Activated CD4-positive, alpha-beta memory T cell treated with anti-CD3 and anti-CD28 coated beads, Interleukin-2, amount 10 ng/mL, durations not matched to agents 7 days and 5 days (primary cell): ENCODE results near the gene CSGALNACT2. TPM values are rescaled to one million over a fixed set of nuclear protein-coding genes. Genes with fewer than 3 reads are reported as not detected.
A peak's percentile ranks its signal among the peaks of the same experiment; 100 is the strongest.

Experiments used
- CTCF ChIA-PET: fragments of 350-600 bp; sonication (Branson Sonifier 250); formaldehyde crosslinking; loops from one replicate; lab custom pipeline; 2021; ENCODE audit warnings: antibody characterized with exemption, inconsistent platforms; lab: Charles Lee
- POLR2A ChIA-PET: fragments of 350-600 bp; sonication (Branson Sonifier 250); formaldehyde crosslinking; loops from one replicate; lab custom pipeline; 2021; ENCODE audit warnings: antibody characterized with exemption; lab: Charles Lee
- DNase-seq: peaks from one replicate; pipeline ENCODE4 v3.0.0-alpha.2; 2020
- H3K27ac Mint-ChIP-seq: one replicate; pipeline ENCODE4 v1.8.0; 2021; ENCODE audit warnings: mild to moderate bottlenecking, mixed read lengths
- H3K27me3 Mint-ChIP-seq: one replicate; pipeline ENCODE4 v1.8.0; 2021; ENCODE audit warnings: mixed read lengths
- H3K36me3 Mint-ChIP-seq: one replicate; pipeline ENCODE4 v1.8.0; 2021; ENCODE audit warnings: low read depth, mixed read lengths
- H3K4me1 Mint-ChIP-seq: one replicate; pipeline ENCODE4 v1.8.0; 2021; ENCODE audit warnings: mixed read lengths
- H3K4me3 Mint-ChIP-seq: one replicate; pipeline ENCODE4 v1.8.0; 2021; ENCODE audit warnings: mild to moderate bottlenecking, mixed read lengths
- H3K9me3 Mint-ChIP-seq: one replicate; pipeline ENCODE4 v1.8.0; 2021; ENCODE audit warnings: mixed read lengths
- total RNA-seq, 2 experiments: library from RNA; stranded (reverse); gene quantifications; one replicate each; pipeline ENCODE4 v1.2.3, GENCODE V29; 2021

The CSGALNACT2 gene
- total RNA-seq, 2 experiments from 2014 or later: 64.8 to 66.2 TPM

DNA sequence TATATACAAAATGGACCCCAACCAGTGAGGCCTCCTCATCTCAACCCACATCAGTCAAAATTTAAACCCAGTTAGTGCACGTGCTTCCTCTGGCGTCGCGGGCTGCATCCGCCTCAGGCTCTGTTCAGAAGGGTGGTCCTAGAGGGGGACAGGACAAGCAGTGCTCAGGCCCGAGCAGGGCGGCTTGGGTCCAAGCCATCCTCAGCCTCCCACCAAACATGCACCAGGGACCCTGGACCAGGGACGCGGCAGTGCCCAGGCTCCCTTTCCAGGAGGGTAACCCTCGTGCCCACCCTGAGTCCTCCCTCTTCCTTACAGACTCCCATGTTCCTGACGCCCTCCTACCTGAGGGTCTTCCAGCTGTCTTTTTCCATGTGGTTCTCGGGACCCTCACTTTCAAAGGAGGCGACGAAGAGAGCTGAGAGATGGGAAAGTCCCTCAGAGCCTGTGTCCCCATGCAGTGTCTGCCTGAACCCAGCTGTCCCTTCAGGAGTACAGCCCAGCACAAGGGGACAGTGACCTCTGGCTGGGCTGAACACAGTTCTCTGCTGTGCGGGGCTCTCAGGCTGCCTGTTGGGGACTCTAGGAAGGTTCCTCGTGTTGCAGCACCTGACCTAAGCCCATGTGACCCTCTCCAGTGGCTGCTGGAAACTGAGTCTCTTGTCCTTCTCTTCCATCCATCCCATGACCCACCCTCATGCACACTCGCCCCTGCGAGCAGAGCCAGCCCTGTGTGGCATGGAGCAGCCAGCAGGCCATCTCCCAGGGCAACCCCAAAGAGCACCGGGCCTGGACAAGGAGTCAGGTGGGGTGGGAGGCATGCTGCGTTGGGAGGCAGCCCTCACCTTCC is 58.1 kb downstream of the CSGALNACT2 start:
- Mint-ChIP-seq H3K4me1 (no peaks in the 10 kb centered on the region), H3K4me3 (no peak overlapping the region), H3K27me3 (no peaks in the 10 kb centered on the region), H3K27ac (no peak overlapping the region), H3K9me3 (no peaks in the 10 kb centered on the region), H3K36me3 (peaks cover 13% of the 10 kb centered on the region)
- no peak for DNase-seq
- ChIA-PET POLR2A (no interaction called here), CTCF (no interaction called here)

GRCh38 chr10:43196981-43197833 is 59.0 kb downstream of the CSGALNACT2 start:
- peaks cover 9% of the 10 kb centered on the region for H3K36me3 Mint-ChIP-seq
- peaks cover 3% of the 10 kb centered on the region for H3K4me1 Mint-ChIP-seq
- POLR2A ChIA-PET: interaction anchor here (0.7 kb wide), 1 partner anchor 58 kb away, joined by 3 read pairs; no protein-coding TSS in a partner anchor
- H3K27me3 Mint-ChIP-seq: no peaks in the 10 kb centered on the region
- H3K4me3 Mint-ChIP-seq: no peak overlapping the region
- no peak overlapping the region for H3K27ac Mint-ChIP-seq
- peak; percentile 15 for DNase-seq
- CTCF ChIA-PET: no interaction called here
- no peaks in the 10 kb centered on the region for H3K9me3 Mint-ChIP-seq

DNA sequence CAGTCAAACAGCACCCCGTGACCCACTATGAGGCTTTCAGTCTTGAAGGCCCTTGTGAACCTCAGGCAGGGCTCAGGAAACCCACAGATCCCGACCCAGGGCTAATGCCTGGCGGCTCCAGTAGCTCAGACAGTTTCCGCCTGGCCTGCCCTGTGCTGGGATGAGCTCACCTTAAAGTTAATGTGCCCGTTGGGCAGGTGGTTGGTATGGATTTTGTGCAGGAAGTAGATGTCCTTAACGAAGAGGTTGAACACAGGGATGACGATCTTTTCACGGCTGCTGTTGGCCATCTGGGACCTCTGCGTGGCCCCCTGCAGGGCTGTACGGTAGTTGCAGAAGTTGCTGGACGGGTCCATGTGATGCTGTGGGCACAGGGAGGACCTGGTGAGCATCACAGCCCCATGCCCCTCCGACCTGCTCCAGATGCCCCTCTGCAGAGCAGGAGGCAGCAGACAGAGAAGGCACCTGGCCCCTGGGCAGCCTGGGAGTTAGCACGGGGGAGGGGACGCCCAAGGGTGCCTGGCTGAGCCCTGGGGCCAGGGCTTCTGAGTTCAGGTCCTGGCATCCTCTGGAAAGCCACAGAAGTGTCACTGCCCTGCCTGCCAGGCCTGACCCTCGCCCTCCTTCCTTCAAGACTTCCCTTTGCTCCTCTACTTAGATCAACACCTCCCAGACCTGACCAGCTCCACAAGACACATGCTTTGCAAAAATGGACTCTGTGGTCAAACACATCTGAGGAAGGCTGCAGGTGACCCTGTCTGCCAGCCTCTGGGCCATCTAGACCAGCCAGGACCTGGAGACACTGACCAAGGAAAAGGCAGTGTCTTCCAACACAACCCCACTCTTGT is 59.8 kb downstream of the CSGALNACT2 start:
- Mint-ChIP-seq H3K9me3 (no peaks in the 10 kb centered on the region), H3K27ac (no peak overlapping the region), H3K27me3 (no peaks in the 10 kb centered on the region), H3K4me3 (no peak overlapping the region), H3K4me1 (peaks cover 4% of the 10 kb centered on the region), H3K36me3 (peaks cover 4% of the 10 kb centered on the region)
- peak; percentile 33 for DNase-seq
- ChIA-PET CTCF (no interaction called here), POLR2A (interaction anchor here (0.7 kb wide), 1 partner anchor 59 kb away, joined by 3 read pairs; no protein-coding TSS in a partner anchor)

DNA sequence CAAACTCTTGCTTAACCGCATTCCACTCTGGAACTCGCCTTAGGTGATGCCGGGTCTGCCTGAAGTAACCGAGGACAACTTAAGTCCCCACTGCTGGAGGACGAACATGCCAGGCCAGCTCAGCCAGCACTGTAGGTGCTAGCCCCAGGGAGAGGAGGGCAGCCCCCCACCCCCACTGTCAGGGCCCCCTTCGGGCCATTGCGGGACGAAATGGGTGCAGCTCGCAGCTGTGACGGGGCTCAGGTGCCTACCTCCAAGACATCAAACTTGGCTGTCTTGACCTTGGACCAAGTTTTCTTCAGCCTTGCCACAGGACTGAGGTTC is 60.4 kb downstream of the CSGALNACT2 start:
- DNase-seq: peak; percentile 15
- no peaks in the 10 kb centered on the region for H3K27me3 Mint-ChIP-seq
- ChIA-PET POLR2A (no interaction called here), CTCF (no interaction called here)
- H3K4me3 Mint-ChIP-seq: no peak overlapping the region
- H3K36me3 Mint-ChIP-seq: no peaks in the 10 kb centered on the region
- no peak overlapping the region for H3K27ac Mint-ChIP-seq
- H3K4me1 Mint-ChIP-seq: peaks cover 4% of the 10 kb centered on the region
- no peaks in the 10 kb centered on the region for H3K9me3 Mint-ChIP-seq

- no peak overlapping the region for H3K27ac Mint-ChIP-seq
- no peaks in the 10 kb centered on the region for H3K27me3 Mint-ChIP-seq
- H3K4me1 Mint-ChIP-seq: peaks cover 8% of the 10 kb centered on the region
- CTCF ChIA-PET: interaction anchor here (0.6 kb wide), 1 partner anchor 182 kb away, joined by 3 read pairs; no protein-coding TSS in a partner anchor
- no peak for DNase-seq
- no peak overlapping the region for H3K4me3 Mint-ChIP-seq
- no peaks in the 10 kb centered on the region for H3K9me3 Mint-ChIP-seq
- POLR2A ChIA-PET: no interaction called here
- no peaks in the 10 kb centered on the region for H3K36me3 Mint-ChIP-seq
Measured at GRCh38 chr10:43199088-43199683, 60.9 kb downstream of the CSGALNACT2 start.

DNA sequence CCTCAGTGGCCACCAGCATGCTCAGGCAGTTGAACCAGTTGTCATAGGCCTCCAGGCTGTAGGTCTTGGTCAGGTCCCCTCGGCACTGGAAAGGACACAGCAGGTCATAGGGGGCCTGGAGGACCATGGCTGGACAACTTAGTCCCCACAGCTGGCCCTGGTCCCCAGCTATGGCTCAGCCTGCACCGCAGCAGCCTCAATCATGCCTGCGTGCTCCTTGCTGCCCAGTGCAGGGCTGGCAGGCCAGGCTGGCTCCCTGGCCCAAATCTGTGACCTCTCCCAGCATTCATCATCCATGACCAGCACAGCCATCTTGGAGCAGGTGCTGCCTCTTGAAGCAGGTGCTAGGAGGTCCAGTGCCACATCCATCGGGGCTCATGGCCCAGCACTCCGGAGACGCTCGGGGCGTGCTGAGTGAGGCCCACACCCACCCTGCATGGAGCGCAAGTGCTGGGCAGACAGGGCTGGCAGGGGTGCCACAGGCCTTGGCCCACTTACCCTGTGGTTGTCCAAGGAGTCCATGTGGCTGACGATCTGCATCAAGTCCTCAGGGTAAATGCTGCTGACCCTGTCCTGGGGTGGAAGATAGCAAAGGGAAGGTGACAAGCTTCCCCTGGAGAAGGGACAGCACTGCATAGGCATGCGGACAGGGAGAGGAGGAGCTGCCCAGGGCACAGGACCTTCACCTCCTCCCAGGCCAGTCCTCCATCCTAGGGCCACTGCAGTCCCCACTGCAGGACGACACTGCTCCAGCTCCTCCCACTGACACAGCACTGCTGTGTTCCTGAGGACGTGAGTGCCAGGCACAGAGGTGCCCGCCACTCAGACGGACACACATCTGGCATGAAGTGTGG is 61.7 kb downstream of the CSGALNACT2 start:
- CTCF ChIA-PET: interaction anchor here (0.6 kb wide), 1 partner anchor 182 kb away, joined by 3 read pairs; no protein-coding TSS in a partner anchor
- Mint-ChIP-seq H3K4me1 (peaks cover 9% of the 10 kb centered on the region), H3K36me3 (no peaks in the 10 kb centered on the region), H3K4me3 (no peak overlapping the region), H3K27me3 (no peaks in the 10 kb centered on the region), H3K9me3 (no peaks in the 10 kb centered on the region), H3K27ac (no peak overlapping the region)
- DNase-seq: peak; percentile 15
- POLR2A ChIA-PET: no interaction called here

DNA sequence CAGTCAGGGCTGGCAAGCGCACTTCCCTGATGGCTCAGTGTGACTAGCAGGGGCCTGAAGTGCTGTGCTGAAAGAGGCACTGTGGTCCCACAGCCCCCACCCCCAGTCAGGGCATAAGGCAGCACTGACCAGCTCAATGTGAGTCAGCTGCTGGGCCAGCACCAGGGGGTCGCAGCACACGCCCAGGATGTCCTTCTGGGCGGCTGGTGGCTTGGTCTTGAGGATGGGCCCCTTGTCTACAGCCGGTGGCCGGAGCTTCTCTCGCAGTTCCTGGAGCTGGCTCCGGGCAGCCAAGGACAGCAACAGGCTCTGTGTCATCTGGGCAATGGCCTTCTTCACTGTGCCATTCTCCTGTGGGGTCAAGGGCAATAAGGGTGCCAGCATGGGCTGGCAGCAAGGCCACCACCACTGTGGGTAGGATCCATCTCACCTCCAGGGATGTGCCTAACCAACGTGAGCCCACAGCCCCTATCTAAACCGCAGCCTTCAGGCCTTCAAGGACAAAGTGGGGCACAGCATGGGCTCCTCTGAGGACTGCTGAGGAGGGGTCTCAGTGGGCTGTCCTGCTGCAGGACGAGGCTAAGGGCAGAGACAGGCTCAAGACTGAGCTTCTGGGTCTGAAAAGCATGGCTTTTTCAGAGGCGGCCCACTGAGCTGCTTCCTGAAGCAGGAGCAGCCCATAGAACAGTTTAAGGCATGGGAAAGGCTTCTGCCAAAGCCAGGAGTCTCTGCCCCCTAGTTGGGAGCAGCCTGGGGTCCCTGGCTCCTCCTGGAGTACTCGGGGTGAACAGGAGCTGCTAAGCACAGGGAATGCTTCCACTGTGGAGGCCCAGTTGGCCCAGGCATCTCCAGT is 62.5 kb downstream of the CSGALNACT2 start:
- Mint-ChIP-seq H3K9me3 (no peaks in the 10 kb centered on the region), H3K27ac (no peak overlapping the region), H3K27me3 (no peaks in the 10 kb centered on the region), H3K4me1 (peaks cover 12% of the 10 kb centered on the region), H3K36me3 (no peaks in the 10 kb centered on the region), H3K4me3 (no peak overlapping the region)
- peak; percentile 14 for DNase-seq
- POLR2A ChIA-PET: interaction anchor here (0.9 to 1.0 kb wide), 2 partner anchors 62 kb away, joined by 3 read pairs; no protein-coding TSS in a partner anchor
- CTCF ChIA-PET: interaction anchor here (1.3 to 1.9 kb wide), 4 partner anchors 14 to 153 kb away, joined by 4 to 12 read pairs (median 6); partner anchors contain the start of gene CSGALNACT2

DNA sequence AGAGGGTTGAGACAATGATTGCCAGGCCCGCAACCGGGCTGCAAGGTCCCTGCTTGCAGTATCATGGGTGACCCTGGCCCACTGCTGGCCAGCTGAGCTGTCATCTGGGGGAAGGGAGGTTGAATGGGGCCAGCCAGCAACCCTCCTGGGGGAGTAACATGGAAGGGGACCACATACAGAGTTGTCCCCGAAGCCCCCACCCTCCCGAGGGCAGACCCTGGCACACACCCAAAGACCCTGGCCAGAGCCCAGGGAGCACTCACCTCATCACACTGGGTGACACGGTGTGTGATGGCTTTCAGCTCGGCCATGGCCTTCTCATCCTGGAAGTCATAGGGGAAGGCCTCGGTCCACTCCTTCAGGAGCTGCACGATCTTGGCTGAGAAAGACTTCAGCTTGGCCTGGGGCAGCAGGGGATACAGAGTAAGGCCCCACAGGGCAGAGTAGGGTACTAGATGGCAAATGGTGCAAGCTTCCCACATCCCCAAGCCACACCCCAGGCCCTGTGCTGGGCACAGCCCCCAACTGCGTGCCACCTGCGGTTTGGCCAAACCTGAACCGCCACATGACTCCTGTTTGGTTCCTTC is 63.4 kb downstream of the CSGALNACT2 start:
- ChIA-PET CTCF (interaction anchor here (0.6 to 1.9 kb wide), 27 partner anchors 8 to 412 kb away, joined by 3 to 12 read pairs (median 4); partner anchors contain the start of gene CSGALNACT2), POLR2A (interaction anchor here (0.9 to 2.3 kb wide), 6 partner anchors 8 to 87 kb away, joined by 3 to 13 read pairs (median 4); partner anchors contain the start of gene CSGALNACT2)
- H3K9me3 Mint-ChIP-seq: no peaks in the 10 kb centered on the region
- H3K36me3 Mint-ChIP-seq: no peaks in the 10 kb centered on the region
- no peaks in the 10 kb centered on the region for H3K27me3 Mint-ChIP-seq
- H3K27ac Mint-ChIP-seq: no peak overlapping the region
- H3K4me1 Mint-ChIP-seq: peaks cover 12% of the 10 kb centered on the region
- peak; percentile 14 for DNase-seq
- H3K4me3 Mint-ChIP-seq: no peak overlapping the region

- Mint-ChIP-seq H3K9me3 (no peaks in the 10 kb centered on the region), H3K27ac (no peak overlapping the region), H3K4me1 (peaks cover 12% of the 10 kb centered on the region), H3K27me3 (no peaks in the 10 kb centered on the region), H3K4me3 (peak overlapping the region; percentile 70), H3K36me3 (no peaks in the 10 kb centered on the region)
- ChIA-PET CTCF (interaction anchor here (0.6 to 1.9 kb wide), 27 partner anchors 9 to 411 kb away, joined by 3 to 12 read pairs (median 4); partner anchors contain the start of gene CSGALNACT2), POLR2A (interaction anchor here (1.3 to 2.3 kb wide), 4 partner anchors 9 to 86 kb away, joined by 3 to 13 read pairs (median 8); partner anchors contain the start of gene CSGALNACT2)
- DNase-seq: peak; percentile 70
Measured at GRCh38 chr10:43202224-43202656, 64.0 kb downstream of the CSGALNACT2 start.
